HG03469 (cell line): ENCODE results near the gene ARID5A.
"Not testable (repeated sequence)": the region's sequence is repeated elsewhere in the genome, so short reads cannot be mapped to it uniquely, and the experiment has no call there.

Experiments used
- ATAC-seq: cut with Tn5 transposase; IDR thresholded peaks from one replicate; pipeline ENCODE4 v1.9.1; 2021; ENCODE audit warnings: mild to moderate bottlenecking, moderate library complexity, moderate number of reproducible peaks; ENCODE audit not compliant: unreplicated experiment

Gene ARID5A

GRCh38 chr2:96539215-96539920, 2.8 kb downstream of the ARID5A start:
- no peak for ATAC-seq

GRCh38 chr2:96540136-96540535, 3.6 kb downstream of the ARID5A start:
- no peak for ATAC-seq

DNA sequence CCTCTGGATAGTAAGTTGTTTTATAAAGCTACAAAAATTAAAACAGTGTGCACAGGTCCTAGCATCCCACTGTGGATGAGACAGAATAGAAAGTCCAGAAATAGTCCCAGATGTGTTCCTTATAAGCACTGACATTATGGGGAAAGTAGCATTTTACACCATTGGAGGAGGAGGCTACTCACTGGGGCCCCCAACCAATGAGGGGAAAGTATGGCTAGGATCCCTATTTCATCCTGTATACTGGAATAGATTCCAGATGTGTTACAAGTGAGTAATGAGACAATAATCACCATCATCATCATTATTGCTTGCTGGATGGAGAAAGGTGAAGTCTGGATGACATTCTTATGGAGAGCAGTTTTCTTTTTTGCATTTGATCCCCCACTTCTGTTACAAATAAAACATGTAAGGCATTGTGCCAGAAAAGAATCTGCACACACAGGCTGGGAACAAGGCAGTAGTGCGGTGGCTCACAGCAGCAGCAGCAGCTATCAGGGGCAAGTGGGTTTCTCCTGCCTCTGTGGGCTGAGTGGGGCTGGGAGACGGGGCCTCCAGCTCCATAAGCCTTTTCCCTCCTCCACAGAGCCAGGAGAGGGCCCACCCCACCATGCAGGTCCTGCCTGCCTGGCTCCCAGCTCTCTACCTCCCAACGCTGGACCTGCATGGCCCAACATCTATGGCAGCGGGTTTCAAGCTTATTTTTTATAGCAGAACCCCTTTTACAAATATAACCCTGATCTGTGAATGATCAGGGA, 5.0 kb downstream of the ARID5A start:
- ATAC-seq, result no peak

DNA sequence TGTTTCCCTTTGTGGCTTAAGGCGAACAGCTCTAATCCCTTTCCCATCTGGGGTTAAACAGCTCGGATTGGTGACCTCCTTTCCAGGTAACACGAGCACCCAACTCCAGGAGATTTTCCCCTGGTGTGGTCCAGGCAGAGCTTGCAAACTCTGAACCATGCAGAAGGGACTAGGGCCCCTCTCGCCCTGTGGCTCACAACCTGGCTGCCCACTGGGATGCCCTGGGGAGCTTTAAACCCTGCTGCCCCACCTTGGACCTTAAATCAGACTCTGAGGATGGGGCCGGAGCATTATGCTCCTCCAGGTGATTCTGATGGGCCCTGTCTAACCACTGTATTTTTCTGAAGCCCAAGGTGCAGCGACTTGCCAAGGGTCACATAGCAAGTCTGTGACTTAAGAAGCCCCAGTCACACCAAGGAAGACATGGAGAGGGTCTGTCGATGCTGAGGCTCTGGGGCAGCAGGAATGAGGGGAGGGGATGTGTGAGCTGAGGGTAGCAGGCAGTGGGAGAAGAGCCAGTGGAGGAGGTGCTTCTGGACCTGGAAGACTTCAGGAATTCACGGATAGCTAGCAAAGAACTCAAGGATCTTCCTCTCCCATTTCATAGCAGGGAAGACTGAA, 5.9 kb downstream of the ARID5A start:
- ATAC-seq, result no peak

DNA sequence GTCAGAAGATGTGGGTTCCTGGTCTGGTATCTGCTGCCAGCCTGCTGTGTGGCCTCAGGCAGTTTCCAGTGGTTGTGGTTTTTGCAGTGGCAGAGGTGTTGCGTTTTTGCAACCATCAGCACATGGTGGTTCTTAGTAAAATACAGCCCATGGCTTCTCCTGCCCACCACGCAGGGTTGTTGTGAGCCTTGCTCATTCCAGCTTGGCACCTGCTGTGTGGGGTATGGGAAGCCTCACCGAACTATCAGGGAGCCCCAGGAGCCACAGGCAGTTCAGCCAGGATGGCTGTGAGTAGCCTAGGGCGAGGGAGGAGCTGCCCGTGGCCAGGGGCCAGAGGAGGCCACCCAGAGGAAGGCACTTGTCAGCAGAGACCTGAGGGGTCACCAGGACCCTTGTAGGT, 9.8 kb downstream of the ARID5A start:
- ATAC-seq, result no peak

GRCh38 chr2:96546797-96547196, 10.2 kb downstream of the ARID5A start:
- ATAC-seq, result no peak

DNA sequence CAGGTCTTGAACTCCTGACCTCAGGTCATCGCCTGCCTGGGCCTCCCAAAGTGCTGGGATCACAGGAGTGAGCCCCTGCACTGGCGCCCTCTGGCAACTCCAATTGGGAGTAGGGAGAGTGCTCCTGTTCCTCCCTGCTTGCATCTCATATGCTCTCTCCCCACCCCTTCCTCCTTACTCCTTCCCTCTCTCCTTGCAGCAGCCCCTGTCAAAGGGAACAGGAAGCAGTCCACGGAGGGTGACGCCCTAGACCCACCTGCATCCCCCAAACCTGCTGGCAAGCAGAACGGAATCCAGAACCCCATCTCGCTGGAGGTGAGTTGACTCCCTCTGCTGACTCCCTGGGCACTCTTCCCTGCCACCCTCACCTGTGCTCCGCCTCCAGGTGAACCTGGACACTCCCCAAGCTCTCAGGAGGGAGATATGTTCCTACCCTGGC, 10.7 kb downstream of the ARID5A start:
- ATAC-seq, result no peak

- no peak for ATAC-seq
Observed at GRCh38 chr2:96547731-96548171, 11.2 kb downstream of the ARID5A start.

DNA sequence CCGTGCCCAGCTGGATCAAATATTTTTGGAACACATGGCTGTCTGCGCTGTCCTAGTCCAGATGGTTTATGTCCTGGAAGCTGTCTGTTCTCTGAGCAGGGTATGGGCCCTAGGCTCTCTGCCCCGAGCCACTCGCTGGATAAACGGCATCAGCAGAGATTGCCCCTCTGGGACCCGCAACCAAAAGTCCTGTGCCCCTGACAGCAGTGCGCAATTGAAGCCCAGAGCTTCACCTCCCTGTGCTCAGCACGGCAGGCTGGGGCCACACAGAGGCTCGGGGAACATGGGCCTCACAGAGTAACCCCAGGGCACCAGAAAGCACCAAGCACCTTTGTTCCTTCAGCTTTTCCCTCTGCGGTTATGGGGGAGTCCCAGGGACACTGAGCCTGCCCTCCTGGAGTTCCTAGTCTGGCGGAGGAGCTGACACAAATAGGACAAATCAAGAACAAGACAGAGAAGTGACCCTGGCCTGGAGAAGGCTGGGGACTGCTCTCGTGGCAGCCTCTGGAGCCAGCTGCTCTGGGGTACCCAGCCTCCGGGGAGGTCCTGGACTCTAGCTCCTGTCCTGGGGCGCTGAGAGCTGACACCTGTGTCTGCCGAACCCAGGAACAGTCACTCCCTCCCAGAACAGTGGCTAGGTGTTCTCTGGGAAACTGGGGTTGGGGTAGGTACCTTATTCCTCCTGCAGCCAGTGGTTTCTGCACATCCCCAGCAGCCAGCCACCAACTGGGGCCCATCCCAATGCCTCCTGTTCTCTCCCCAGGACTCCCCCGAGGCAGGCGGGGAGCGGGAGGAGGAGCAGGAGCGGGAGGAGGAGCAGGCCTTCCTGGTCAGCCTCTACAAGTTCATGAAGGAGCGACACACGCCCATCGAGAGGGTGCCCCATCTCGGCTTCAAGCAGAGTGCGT, 12.3 kb downstream of the ARID5A start:
- ATAC-seq, result no peak

- no peak for ATAC-seq
Observed at GRCh38 chr2:96549466-96549785, 12.9 kb downstream of the ARID5A start.

GRCh38 chr2:96549967-96550786, 13.6 kb downstream of the ARID5A start:
- no peak for ATAC-seq

GRCh38 chr2:96550787-96551604, 14.4 kb downstream of the ARID5A start:
- no peak for ATAC-seq

DNA sequence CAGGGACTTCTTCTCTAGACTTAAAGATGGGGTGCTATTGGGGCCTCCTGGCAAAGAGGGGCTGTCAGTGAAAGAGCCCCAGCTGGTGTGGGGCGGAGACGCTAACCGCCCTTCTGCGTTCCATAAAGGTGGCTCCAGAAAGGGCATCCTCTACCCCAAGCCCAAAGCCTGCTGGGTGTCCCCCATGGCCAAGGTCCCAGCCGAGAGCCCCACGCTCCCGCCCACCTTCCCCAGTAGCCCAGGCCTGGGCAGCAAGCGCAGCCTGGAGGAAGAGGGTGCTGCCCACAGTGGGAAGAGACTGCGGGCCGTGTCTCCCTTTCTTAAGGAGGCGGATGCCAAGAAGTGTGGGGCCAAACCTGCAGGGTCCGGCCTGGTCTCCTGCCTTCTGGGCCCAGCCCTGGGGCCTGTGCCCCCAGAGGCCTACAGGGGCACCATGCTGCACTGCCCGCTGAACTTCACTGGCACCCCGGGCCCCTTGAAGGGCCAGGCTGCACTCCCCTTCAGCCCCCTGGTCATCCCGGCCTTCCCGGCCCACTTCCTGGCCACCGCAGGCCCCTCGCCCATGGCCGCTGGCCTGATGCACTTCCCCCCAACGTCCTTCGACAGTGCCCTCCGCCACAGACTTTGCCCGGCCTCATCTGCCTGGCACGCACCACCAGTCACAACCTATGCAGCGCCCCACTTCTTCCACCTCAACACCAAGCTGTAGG, 15.2 kb downstream of the ARID5A start:
- ATAC-seq, result no peak

GRCh38 chr2:96552315-96553175, 16.0 kb downstream of the ARID5A start:
- ATAC-seq, result no peak

DNA sequence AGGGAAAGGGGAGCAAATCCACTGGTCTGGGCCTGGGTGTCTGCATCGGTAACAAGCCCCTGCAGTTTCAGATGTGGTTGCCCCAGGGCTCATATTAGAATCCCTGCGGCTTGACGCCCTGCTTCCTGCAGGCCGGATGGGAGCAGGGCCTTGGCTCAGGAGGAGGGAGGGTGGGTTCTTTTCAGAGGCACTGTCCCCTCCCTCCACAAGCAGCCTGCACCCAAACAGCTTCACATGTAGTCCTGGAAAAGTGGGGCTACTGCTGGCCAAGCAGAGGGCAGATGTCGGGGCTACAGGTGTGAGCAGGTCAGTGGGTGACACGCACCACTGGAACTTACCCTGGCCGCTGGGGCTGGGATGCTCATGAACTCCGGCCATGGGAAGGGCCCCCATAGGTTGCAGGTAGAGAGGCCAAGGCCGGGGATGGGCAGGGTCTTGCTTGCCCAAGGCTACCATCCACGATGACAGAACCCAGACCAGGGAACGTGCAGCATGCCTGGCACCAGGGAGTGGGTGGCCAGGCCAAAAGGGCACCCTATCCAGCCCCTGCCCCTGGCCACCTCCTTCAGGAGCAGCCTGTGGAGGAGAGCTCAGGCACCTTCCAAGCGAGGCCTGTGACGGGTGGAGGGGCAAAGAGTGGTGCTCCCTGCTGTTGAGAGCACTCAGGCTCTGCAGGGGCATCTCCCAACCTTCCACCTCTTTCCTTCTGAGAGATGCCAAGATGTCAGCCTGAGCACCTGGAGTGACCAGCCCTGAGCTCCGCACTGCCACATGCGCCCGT, 16.8 kb downstream of the ARID5A start:
- no peak for ATAC-seq

DNA sequence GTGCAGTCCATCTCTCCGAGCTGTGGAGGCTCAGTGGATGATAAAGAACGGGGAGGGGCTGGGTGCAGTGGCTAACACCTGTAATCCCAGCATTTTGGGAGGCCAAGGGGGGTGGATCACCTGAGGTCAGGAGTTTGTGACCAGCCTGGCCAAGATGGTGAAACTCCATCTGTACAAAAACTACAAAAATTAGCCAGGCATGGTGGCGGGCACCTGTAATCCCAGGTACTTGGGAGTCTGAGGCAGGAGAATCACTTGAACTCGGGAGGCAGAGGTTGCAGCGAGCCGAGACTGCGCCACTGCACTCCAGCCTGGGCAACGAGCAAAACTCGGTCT, 17.4 kb downstream of the ARID5A start:
- ATAC-seq, result not testable (repeated sequence)
